ENCODE results near the gene GRIA1.

The GRIA1 gene

DNA sequence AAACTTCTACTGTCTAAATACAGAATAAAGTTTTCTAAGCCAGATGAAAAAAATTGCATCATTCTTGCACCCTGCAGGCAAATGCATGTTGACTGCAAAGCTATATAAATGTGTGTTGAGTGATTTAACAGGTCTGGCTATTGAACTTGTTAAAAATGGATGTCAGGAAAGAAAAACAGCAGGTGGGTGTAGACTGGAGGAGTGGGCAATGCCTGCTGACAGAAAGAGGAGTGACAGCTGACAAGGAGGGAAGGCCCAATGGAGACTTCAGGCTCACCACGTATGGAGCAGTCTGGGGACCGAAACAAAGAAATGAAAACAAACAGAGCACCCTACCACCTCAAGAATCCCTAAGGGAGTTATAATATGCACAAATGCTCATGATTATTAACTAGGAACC is 127.8 kb downstream of the GRIA1 start:
- DNase-seq: no peak

DNA sequence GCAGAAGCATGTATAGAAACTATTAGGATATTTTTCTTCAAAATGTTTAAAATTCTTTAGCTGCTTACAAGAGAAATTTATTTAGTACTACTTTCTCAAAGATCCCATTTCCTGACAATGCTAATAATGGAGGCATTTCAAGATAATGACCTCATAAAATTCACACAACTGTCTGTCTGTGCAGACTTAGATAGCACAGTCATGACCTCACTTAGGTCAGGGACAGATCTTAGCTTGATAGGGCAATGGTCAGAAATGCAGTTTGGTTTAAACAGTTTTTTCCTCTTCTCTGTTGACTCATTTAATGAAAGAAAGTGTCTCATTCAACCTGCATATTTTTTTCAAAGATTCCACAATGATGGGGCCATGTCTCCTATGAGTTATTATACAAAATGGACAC is 128.4 kb downstream of the GRIA1 start:
- DNase-seq: no peak

DNA sequence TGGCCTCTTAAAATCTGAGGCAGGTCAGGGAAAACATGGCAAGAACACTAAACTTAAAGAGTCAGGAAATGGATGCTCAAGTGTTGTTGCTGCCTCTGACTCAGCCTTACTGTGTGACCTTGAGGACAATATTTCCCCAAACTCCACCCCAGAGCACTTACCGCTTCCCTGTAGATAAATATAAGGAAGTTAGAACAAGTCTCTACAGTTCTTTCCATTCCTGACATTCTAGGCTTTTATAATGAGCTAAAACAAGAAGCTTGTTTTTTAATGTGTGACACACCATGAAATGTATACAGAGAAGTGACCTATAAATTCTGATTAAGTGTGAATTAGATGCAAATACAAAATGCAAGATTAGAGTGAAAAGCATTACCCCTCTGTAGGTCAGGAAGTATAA is 129.3 kb downstream of the GRIA1 start:
- no peak for DNase-seq

DNA sequence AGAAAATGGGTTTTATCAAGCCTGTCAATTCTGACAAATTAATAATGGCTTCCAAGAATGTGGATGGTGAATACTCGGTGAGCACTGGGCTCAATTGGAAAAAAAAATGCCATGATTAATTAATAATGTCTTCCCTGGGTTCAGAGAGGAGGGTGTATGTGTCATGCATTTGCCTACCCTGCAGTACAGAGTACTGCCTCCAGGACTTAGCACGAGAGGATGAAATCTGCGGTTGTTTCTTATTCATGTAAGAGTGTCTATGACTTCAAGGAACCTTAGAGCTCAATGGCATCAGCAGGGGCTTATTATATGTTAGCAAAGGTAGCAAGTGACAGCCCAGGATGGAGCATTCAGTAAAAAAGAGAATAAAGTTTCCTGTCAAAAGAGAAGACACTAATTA is 132.7 kb downstream of the GRIA1 start:
- no peak for DNase-seq

DNA sequence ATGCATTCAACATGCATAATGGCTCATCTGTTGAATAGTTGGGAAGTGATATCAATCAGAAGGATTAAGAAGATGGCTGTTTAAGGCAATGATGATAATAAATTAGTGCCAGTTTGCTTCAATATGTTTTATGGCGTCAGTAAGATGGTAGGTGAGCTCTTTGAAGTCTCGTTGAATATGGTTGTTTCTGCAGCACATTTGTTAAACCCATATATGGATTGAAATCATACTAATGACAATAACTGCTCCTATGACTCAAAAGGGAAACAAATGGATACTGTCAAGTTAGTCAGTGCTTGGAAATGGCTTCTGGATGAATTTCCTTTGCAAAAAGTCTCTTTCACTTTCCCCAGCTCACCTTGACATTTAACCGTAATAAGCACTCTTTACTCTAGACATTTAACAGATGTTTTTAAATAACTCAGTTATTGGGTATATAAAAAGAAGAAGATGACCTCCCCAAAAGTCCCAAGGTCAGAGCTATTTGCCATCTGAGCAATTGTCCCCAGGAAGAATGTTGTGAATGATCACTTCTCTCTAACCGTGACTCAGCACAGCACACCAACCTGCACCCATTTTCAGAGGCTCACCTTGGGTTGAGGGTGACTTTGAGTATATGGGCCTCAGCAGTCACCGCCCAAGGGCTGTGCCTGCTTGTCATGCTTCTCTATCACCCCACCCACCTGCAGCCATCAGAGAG is 133.4 kb downstream of the GRIA1 start:
- DNase-seq: no peak

DNA sequence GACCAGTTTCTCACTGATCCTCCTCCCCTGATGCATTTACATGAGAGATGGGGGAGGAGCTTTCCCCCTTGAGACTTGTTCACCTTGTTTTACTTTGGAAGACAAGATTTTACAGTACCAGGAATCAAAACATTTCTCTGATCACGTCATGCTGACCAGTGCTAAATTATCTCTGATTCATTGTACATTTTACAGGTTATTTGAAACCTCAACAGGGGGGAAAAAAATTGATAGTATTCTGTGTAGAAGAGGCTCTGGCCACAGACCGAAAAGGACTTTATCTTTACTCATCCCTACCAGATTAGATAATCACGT is 133.9 kb downstream of the GRIA1 start:
- DNase-seq: no peak

DNA sequence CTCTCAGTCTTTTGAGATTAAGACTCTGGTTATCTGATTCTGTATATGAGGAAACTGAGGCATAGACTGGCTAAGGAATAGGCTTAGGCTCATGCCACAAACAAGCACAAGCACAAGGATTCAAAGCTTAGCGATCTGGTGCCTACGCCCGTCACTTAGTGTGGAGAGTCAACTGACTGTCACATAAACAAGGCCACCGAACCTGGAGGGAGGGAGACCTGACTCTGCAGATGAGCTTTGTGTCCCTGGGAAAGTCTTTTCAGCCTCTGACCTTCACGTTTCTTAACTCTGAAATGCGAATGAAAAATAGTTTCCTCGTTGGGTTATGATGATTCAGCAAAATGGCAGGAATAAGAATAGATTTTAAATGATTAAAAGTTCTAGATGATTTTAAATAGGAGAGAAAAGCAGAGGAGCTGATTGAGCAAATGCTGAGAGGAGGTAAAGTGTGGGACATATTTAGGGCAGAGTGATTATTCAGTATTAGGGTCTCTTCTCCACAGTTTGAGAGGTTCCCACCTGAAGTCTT is 135.4 kb downstream of the GRIA1 start:
- DNase-seq: no peak

DNA sequence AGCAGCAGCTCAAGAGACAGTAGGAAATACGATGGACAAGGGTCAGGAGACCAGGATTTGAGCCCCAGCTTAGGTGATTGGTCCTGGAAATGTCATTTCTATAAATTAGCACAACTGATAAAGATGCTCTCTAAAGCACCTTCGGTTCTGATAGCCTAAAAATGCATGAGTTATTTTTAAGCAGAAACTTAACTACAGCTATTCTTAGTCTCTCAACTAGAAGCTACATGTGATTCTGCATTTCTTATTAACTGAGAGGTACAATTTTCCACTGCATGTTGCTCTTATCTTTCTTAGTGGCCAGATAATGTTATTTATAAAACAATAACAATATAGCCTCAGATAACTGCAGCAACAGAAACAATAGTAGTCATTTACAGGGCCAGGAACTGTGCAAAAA is 136.4 kb downstream of the GRIA1 start:
- DNase-seq: no peak

DNA sequence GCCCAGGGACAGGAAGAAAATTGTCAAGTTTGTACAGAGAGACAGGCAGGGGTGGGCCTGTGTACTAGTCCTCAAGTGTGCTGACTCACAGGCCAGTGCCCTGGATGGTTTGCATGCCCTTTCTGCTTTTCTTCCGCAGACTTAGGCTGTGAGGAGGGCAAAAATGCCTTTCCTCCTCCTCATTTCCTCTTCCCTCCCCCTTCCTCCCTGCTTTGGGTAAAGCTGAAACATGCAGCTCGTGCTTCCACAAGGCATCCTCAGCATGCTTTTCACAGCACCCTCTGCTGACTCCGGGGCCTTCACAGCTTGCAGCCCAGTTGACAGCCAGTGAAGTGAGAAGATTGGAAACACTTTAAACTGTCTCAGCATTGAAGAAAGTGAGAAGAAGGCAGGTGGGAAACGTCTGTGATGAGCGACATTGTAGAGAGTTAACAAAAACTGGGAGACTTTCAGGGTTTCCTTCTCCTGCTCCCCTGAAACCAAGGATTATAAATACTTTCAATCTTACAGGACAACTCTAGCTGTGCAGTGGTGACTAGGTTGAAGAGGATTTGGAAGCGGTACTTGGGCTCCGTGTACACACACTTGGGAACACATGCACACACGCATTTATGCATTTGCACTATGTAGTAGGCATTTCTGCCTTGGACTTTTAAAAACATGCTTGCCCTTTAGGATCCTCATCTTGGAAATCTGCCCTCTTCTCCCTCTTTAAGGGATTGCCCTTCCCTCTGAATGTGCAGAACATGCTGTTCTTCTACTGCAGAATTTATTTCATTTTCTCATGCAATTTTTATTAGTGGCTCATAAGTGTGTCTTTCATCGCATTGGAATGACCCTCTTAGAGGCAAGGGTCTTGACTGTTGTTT is 138.8 kb downstream of the GRIA1 start:
- no peak for DNase-seq

DNA sequence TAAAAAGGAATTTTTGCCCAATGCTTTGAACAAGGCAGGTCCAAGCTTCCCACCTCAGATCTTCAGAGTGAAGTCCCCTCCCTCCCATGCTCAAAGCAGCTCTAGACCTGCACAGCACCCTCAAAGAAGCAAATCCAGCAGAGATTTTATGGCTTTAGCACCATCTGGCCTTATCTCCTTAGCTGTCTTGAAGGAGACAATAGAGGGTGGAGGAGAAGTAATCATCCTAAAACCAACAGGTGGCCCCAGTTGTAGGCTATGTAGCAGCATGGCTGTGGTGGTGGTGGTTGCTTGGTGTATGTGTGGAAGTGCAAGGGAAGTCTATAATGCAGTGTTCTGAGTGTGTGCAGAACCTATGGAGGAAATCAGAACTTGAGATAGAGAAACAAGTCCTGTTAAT is 140.1 kb downstream of the GRIA1 start:
- DNase-seq: no peak

DNA sequence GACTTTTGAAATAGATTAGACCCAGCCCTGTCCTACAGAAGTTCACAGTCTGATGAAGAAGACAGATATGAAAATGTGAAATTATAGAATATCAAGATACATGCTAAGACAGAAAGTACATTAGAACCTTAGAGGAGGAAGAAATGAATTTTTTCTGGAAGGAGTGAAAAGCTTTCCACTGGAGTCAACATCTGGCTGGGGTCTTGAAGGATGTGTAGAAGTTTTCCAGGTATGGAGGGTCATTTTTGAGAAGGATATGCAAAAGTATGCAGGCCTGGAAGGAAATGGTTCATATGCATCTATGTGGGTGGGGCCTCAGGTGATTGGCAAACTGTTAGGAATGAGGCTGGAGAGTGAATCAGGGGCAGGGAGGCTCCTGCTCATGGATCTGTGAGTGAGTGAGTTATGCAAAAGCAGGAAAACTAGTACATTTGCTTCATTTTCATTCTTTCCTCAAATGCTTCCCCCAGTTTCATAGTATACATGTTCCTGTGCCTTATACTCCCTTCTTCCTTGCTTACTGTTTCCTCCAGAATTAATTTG is 142.3 kb downstream of the GRIA1 start:
- DNase-seq: no peak

DNA sequence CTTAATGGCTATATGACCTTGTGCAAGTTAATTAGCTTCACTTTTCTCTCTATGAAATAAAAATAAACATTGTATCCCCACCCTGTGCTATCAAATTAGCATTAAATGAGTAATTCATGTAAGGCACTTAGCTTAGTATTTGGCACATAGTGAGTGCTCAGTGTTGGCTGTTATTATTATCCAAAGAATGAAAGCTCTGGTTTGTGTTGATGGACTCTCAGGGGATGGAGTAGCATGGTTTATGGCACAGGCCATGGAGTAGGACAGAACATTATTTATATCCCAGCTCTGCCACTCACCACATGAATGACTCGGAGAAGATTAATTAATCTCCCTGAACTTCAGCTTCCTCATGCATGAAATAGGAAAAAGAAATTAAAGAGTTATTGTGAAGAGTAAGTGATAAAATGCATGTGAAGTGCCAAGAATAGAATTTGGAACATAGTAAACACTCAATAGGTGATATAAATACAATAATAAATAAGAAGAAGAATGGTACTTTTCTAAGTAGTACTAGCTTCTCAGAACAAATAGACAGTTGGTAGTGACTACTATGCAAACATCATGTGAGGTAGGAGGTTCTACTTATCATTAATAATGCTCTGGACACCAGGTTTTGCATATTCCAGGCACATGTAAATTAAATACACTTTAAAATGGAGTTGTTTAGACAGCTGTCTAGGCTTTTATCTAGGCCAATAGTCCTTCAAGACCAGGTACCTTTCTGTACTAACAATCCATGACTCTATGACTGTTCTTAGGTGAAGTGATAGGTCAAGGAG is 146.4 kb downstream of the GRIA1 start:
- no peak for DNase-seq

DNA sequence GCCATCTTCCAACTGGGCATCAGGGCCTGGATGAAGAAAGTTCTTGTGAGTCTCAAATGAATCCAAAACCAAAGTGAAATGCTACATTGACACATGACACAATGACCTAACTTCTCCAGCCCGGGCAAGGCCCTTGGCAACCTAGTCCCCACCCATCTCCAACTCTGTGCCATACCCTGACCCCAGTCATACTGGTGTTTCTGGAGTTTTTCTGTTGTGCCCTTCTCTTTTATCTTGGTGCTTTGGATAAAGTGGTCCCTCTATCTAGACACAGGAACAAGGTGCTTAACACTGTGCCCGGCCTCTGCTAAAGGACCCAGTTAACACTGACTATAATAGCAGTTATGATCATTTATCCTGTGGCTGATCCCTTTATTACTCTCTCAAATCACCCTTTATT is 149.8 kb downstream of the GRIA1 start:
- no peak for DNase-seq

DNA sequence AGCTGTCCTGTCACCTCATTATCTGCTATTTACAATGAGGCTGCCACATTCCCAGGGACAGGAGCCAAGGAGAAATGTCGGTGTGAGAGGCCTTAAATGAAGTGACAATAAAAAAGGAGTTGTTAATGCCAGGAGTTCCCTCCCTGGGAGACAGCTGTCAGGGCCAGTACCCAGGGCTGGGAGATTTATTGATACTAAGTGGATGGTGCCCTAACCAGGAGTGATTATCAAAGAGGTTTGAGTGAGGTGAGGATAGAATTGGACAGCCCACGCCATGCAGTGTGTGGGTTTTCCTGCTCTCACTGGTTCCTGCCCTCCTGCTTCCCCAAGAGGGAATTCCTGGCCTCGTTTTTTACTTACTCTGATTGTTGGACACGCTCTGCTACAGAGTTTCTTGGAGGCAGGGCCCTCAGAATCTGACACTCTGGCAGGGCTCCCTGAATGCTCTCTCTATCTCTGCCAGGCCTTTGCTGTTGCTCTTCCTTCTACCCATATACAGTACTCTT is 150.8 kb downstream of the GRIA1 start:
- no peak for DNase-seq

DNA sequence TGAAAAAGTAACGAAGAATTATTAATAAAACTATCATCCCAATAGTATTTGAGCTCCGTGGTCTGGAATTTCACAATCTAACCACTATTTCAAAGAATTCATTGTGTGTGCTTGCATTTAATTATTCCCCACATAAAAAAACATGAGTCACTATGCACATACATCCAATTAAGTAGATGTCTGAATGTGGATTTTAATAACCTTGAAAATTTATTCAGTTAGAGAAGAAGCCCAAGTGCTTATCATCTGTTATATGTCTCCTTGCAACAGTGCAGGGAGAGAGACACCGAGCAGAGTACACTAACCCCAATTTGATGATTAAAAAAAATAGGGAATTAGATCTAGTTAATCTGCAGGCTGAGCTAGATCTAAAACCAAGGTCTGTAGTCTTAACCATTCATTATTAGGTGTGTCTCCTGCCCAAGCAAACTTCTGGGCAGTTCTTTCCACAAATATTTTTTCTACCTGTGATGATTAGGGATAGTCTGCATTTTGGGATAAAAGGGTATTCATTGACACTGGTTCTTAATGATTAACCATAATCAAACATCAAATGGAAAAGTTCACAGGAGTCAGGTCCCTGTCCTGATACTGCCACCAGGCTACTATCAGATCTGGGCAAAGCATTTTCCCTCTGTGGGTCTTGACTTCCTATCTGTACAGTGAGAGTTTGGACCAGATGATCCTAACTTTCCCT is 164.2 kb downstream of the GRIA1 start:
- no peak for DNase-seq

DNA sequence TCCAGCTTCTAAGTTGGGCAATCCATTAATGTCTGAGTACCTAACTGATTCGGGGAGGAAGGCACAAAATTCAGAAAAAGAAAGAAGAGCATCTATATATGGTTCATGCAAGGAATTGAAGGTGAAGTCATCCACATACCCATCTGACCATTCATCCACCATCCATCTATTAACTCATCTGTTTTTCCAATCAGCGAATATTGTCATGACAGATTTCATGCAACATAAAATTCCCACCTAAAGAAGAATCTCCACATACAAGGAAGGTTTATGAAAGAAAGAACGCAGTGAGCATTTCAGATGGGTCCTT is 164.7 kb downstream of the GRIA1 start:
- DNase-seq: no peak

DNA sequence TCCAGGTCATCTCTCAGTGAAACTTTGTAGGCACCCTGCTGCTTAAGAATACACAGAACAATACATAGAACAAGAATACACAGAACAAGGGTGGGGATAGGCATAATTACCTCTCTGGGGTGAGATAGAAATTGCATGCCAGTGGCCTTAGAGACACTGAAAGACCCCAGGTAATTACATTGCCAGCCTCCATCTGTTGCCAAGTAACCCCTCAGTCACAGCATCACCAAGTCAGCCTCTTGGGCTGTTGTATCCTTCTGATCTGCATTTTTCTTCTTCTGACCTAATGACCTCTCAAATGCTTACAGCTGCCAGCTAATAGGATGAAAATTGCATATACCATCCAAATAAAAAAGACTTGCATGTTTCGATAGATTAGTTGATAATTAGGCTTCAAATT is 167.7 kb downstream of the GRIA1 start:
- DNase-seq: no peak

DNA sequence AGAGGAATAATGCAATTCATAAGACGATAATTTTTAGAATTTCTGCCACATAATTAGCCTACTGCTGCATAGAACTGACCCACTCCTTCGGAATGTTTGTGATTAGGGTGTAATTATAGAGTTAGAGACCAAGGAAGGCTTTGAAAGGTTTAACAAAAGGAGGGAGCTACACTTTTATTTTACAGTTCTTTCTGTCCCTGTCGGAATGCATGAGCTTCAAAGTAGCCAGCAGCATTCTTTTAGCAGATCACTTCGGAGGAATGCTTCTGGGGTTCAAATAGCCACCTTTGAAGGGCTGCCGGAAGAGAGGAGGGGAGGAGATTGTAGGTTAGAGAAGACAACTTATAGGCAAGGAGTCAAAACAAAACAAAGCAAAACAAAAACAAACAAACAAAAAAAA is 168.1 kb downstream of the GRIA1 start:
- no peak for DNase-seq

DNA sequence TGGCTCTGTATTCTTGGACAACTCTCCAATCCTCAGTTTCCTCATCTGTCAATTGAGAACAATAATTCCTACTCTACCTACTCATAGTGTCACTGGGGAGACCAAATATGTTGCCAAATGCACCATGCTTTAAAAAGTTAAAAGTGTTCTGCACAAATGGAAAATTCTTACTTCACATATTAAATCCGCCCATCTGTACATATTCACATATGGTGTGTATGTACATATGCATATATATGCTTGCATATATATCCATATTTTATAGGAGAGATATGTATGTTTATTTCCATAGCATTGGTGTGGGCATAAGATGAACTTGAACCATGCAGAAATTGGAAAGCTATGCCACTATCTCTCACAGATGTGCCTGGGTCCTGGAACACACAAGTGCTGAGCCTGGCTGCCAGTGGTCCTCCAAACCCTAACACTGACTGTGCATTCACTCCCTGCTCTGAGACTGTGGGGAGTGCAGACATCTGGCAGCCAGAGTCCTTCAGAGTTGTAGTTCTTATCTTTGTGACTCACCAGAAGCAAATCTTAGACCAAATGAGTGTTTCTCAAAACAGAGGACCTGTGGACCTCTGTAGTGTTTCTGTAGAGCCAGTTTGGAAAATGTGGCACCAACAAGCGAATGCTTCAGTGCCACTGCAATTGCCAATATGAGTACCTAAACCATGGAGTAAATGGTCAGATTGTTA is 168.7 kb downstream of the GRIA1 start:
- DNase-seq: no peak

DNA sequence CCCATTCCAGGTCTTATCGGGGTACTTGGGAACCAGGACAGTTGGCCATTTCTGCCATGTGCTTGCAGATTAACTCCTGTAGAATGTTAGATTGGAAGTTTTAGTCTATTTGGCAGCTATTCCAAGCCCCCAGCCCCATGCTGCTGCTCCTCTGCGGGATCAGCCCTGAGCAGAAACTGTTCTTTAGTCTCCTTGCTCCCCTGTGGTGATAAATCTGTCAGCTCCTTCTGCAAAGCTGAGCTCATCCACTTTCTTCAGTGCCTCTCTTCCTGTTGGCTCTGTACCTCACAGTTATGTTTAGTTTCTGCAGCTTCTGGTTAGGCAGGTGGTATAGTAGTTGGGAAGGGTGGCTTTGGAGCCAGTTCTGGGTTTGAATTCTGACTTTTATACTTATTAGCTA is 170.4 kb downstream of the GRIA1 start:
- no peak for DNase-seq

DNA sequence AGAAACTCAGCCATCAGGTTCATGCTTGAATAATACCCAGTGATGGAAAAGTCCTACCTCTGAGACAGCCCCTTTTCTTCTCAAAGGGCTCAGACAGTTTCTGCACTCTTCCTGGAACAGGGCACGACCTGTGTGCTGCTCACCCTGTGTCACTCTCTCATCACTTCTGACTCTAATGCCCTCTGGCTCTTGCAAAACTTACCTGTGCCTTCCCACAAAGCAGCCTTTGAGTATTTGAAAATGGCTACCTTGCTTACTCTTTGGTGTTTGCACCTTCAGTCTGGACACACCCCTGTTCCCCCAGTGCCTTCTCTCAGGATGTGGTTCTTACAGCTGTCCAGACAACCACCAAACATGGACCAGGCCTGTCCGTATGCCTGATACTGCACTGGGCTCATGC is 171.4 kb downstream of the GRIA1 start:
- DNase-seq: no peak

DNA sequence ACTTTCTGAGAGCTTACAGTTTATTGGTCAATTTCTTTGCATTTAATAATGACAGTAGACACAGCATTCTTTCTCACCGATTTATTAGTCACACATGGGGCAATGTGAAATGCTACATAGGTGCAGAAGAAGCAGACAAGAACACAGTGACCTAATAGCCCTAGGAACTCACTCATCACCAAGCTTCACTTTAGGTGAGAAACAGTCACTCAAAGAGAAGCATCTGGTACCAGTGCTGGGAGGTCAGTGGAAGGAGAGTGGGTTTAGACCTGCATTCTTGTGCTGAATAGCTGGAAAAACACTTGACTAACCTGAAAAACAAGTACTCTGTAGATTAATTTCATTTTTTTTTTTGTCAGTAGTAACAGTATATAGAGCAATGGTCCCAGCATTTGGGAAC is 179.6 kb downstream of the GRIA1 start:
- DNase-seq: no peak
